Activated CD8-positive, alpha-beta T cell treated with anti-CD3 and anti-CD28 coated beads for 36 hours (primary cell): ENCODE measurements around the gene ADIG. TPM values are rescaled to one million over a fixed set of nuclear protein-coding genes. Genes with fewer than 3 reads are reported as not detected.

Experiments used
- ATAC-seq: fragments of 200-7000 bp; cut with Tn5 transposase; one replicate; pipeline ENCODE4 v1.10.0; 2021; ENCODE audit warnings: mild to moderate bottlenecking, moderate library complexity
- CTCF ChIA-PET: fragments of 350-600 bp; sonication (Branson Sonifier 250); formaldehyde crosslinking; loops from one replicate; lab custom pipeline; 2021; ENCODE audit warnings: antibody characterized with exemption; lab: Charles Lee
- POLR2A ChIA-PET: fragments of 350-600 bp; sonication (Branson Sonifier 250); formaldehyde crosslinking; loops from one replicate; lab custom pipeline; 2021; ENCODE audit warnings: antibody characterized with exemption; lab: Charles Lee
- DNase-seq: peaks from one replicate; pipeline ENCODE4 v3.0.0-alpha.2; 2020
- H3K27ac Mint-ChIP-seq: one replicate; pipeline ENCODE4 v1.8.0; 2021; ENCODE audit warnings: mild to moderate bottlenecking, mixed read lengths
- H3K27me3 Mint-ChIP-seq: one replicate; pipeline ENCODE4 v1.8.0; 2021; ENCODE audit warnings: mixed read lengths
- H3K36me3 Mint-ChIP-seq: one replicate; pipeline ENCODE4 v1.8.0; 2021; ENCODE audit warnings: low read depth, mixed read lengths
- H3K4me1 Mint-ChIP-seq: one replicate; pipeline ENCODE4 v1.8.0; 2021; ENCODE audit warnings: low read depth, mixed read lengths
- H3K4me3 Mint-ChIP-seq: one replicate; pipeline ENCODE4 v1.8.0; 2021; ENCODE audit warnings: mild to moderate bottlenecking, moderate library complexity, mixed read lengths
- H3K9me3 Mint-ChIP-seq: one replicate; pipeline ENCODE4 v1.8.0; 2021; ENCODE audit warnings: mixed read lengths
- CTCF ChIP-seq: fragments of 200-600 bp; IDR thresholded peaks from one replicate; pipeline ENCODE4 v1.8.0; 2022; ENCODE audit warnings: antibody characterized with exemption, mild to moderate bottlenecking
- intact Hi-C: fragments of 100-400 bp; cut with micrococcal nuclease; formaldehyde crosslinking; loops from one replicate; pipeline ENCODE4 v1.10.0; 2022
- total RNA-seq, 2 experiments: library from RNA; stranded (reverse); gene quantifications; one replicate each; pipeline ENCODE4 v1.2.3, GENCODE V29; 2021

The ADIG gene
- total RNA-seq, 2 experiments from 2014 or later = not detected

- intact Hi-C loops = no loop called here
- peaks cover 7% of the 10 kb centered on the region for H3K4me1 Mint-ChIP-seq
- TF ChIP-seq CTCF = no peak
- H3K27me3 Mint-ChIP-seq = no peaks in the 10 kb centered on the region
- no peak for DNase-seq
- H3K36me3 Mint-ChIP-seq = peaks cover 37% of the 10 kb centered on the region
- ChIA-PET POLR2A (no interaction called here), CTCF (interaction anchor here (0.6 kb wide), 1 partner anchor 189 kb away, joined by 3 read pairs; no protein-coding TSS in a partner anchor)
- H3K27ac Mint-ChIP-seq = no peak overlapping the region
- no peak for ATAC-seq
- no peaks in the 10 kb centered on the region for H3K9me3 Mint-ChIP-seq
- H3K4me3 Mint-ChIP-seq = no peak overlapping the region
Observed at GRCh38 chr20:38543014-38543906, 37.7 kb upstream of the ADIG start.

- ATAC-seq = no peak
- CTCF ChIA-PET = no interaction called here
- H3K4me1 Mint-ChIP-seq = peaks cover 7% of the 10 kb centered on the region
- peaks cover 38% of the 10 kb centered on the region for H3K36me3 Mint-ChIP-seq
- intact Hi-C loops = no loop called here
- no peaks in the 10 kb centered on the region for H3K9me3 Mint-ChIP-seq
- POLR2A ChIA-PET = no interaction called here
- H3K27me3 Mint-ChIP-seq = no peaks in the 10 kb centered on the region
- no peak for TF ChIP-seq CTCF
- DNase-seq = no peak
- H3K4me3 Mint-ChIP-seq = no peak overlapping the region
- H3K27ac Mint-ChIP-seq = no peak overlapping the region
Observed at GRCh38 chr20:38545771-38546170, 35.2 kb upstream of the ADIG start.

GRCh38 chr20:38547288-38548085 is 33.5 kb upstream of the ADIG start:
- H3K36me3 Mint-ChIP-seq = peaks cover 26% of the 10 kb centered on the region
- intact Hi-C loops = no loop called here
- POLR2A ChIA-PET = no interaction called here

GRCh38 chr20:38548356-38549083 is 32.5 kb upstream of the ADIG start:
- TF ChIP-seq CTCF = no peak
- no peaks in the 10 kb centered on the region for H3K27me3 Mint-ChIP-seq
- ChIA-PET POLR2A (no interaction called here), CTCF (no interaction called here)
- DNase-seq = no peak
- peaks cover 20% of the 10 kb centered on the region for H3K36me3 Mint-ChIP-seq
- intact Hi-C loops = no loop called here
- no peak overlapping the region for H3K27ac Mint-ChIP-seq
- no peak overlapping the region for H3K4me3 Mint-ChIP-seq
- peaks cover 7% of the 10 kb centered on the region for H3K4me1 Mint-ChIP-seq
- no peaks in the 10 kb centered on the region for H3K9me3 Mint-ChIP-seq
- ATAC-seq = no peak

More at GRCh38 chr20:38547288-38548085, 33.5 kb upstream of the ADIG start:
- TF ChIP-seq CTCF = no peak
- CTCF ChIA-PET = no interaction called here
- no peak for ATAC-seq
- Mint-ChIP-seq H3K27me3 (no peaks in the 10 kb centered on the region), H3K4me3 (no peak overlapping the region), H3K9me3 (no peaks in the 10 kb centered on the region), H3K4me1 (peaks cover 7% of the 10 kb centered on the region), H3K27ac (no peak overlapping the region)
- DNase-seq = no peak
